HL-60 (cell line): Measurements from ENCODE around the gene DHRSX.

Source experiments
- DNase-seq, 2 experiments: peaks; one replicate each; pipeline ENCODE4 v3.0.0-alpha.2; 2010 to 2020; ENCODE audit warnings: low read depth in 1 of 2, low spot score in 1 of 2
- H3K27ac ChIP-seq: fragments of 250-450 bp; sonication (Bioruptor Pico); replicated peaks from 2 replicates; pipeline ENCODE4 v1.5.1; 2020; ENCODE audit warnings: mild to moderate bottlenecking, moderate library complexity
- H3K27me3 ChIP-seq: fragments of 250-450 bp; sonication (Bioruptor Pico); 2 replicates; pipeline ENCODE4 v1.5.1; 2021; ENCODE audit warnings: mild to moderate bottlenecking, moderate library complexity; ENCODE audit not compliant: insufficient read depth, poor library complexity, severe bottlenecking
- H3K4me3 ChIP-seq: replicated peaks from 2 replicates; pipeline ENCODE4 v1.5.1; 2011; ENCODE audit warnings: mild to moderate bottlenecking, control low read depth, low read length; ENCODE audit not compliant: insufficient read depth
- GABPA ChIP-seq: IDR thresholded peaks from 2 replicates; pipeline ENCODE4 v1.6.1; 2012; ENCODE audit warnings: low read depth
- POLR2AphosphoS5 ChIP-seq: IDR thresholded peaks from 2 replicates; pipeline ENCODE4 v1.6.1; 2012; ENCODE audit warnings: low read depth
- REST ChIP-seq: IDR thresholded peaks from 2 replicates; pipeline ENCODE4 v1.6.1; 2012; ENCODE audit warnings: low read depth; ENCODE audit not compliant: insufficient replicate concordance
- SPI1 ChIP-seq: IDR thresholded peaks from 2 replicates; pipeline ENCODE4 v1.6.1; 2012; ENCODE audit warnings: low read depth, mild to moderate bottlenecking, borderline replicate concordance
- long read RNA-seq: library from polyadenylated mRNA; unstranded; transcript quantifications from one replicate; pipeline ENCODE4 v2.0.0, GENCODE V29; 2020
- TF ChIP-seq, protein P1 (sequence below): IDR thresholded peaks from one replicate; pipeline ENCODE4 v1.5.1; 2011; ENCODE audit warnings: low read length, control low read depth, inconsistent platforms; ENCODE audit not compliant: insufficient read depth

The DHRSX gene
- long read RNA-seq, transcript DHRSX-201 (7 exons, 2,571 nt): major isoform, 14 of 31 reads
- long read RNA-seq, partial matches to known transcripts: 0 of 31 reads
- long read RNA-seq, other reads (novel, unspliced or antisense): 17 of 31 reads

GRCh38 chrX:2500803-2501558 lies at the start of gene DHRSX, which contains the start of gene ZBED1:
Gene DHRSX, minus strand, starts transcription at chrX:2500976. Its CDS starts 51 bp downstream, at chrX:2500925.
Gene ZBED1, minus strand, starts transcription at chrX:2500976. Its CDS starts 10,257 bp downstream, at chrX:2490719.
- DNase-seq: peak; percentile 13 to 15
- no peaks in the 10 kb centered on the region for H3K27me3 ChIP-seq

GRCh38 chrX:2549876-2550275 lies 49.1 kb upstream of the DHRSX start:
- Histone ChIP-seq H3K27ac (no peak overlapping the region), H3K27me3 (no peaks in the 10 kb centered on the region), H3K4me3 (no peak overlapping the region)
- DNase-seq: no peak
- TF ChIP-seq, protein P1, sequence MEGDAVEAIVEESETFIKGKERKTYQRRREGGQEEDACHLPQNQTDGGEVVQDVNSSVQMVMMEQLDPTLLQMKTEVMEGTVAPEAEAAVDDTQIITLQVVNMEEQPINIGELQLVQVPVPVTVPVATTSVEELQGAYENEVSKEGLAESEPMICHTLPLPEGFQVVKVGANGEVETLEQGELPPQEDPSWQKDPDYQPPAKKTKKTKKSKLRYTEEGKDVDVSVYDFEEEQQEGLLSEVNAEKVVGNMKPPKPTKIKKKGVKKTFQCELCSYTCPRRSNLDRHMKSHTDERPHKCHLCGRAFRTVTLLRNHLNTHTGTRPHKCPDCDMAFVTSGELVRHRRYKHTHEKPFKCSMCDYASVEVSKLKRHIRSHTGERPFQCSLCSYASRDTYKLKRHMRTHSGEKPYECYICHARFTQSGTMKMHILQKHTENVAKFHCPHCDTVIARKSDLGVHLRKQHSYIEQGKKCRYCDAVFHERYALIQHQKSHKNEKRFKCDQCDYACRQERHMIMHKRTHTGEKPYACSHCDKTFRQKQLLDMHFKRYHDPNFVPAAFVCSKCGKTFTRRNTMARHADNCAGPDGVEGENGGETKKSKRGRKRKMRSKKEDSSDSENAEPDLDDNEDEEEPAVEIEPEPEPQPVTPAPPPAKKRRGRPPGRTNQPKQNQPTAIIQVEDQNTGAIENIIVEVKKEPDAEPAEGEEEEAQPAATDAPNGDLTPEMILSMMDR: no peak
- TF ChIP-seq POLR2AphosphoS5: no peak
- no peak for TF ChIP-seq GABPA
- no peak for TF ChIP-seq SPI1
- TF ChIP-seq REST: no peak

More at GRCh38 chrX:2500803-2501558, at the start of gene DHRSX, which contains the start of gene ZBED1:
- Histone ChIP-seq H3K27ac (peak within 1 kb of the TSS; percentile 72), H3K4me3 (peak within 1 kb of the TSS; percentile 54)
- TF ChIP-seq GABPA (no peak), POLR2AphosphoS5 (no peak), SPI1 (no peak), REST (no peak)
- TF ChIP-seq, protein P1: no peak

DNA sequence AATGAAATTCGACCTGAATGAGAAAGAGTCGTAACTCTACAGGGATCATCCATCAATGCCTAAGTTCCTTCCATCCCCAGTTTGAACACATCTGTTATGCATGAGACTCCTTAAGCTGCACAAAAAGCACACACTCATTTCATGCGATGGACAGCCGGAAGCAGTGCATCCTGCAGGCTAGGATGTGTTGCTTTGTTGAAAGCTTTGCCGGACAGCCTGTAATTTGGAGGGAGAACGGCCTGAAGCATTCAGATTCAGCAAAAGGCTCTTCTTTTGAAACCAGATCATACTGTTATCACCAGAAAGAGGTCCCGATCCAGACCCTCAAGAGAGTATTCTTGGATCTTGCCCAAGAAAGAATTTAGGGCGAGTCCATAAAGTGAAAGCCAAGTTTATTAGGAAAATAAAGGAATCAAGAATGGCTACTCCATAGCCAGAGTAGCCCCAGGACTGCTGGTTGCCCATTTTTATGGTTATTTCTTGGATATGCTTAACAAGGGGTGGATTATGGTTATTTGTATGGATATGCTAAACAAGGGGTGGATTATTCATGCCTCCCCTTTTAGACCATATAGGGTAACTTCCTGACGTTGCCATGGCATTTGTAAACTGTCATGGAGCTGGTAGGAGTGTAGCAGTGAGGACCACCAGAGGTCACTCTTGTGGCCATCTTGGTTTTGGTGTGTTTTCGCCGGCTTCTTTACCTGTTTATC lies 48.1 kb upstream of the DHRSX start:
- DNase-seq: no peak
- H3K27ac ChIP-seq: no peak overlapping the region
- H3K4me3 ChIP-seq: no peak overlapping the region
- H3K27me3 ChIP-seq: no peaks in the 10 kb centered on the region
- TF ChIP-seq, protein P1: no peak
- no peak for TF ChIP-seq POLR2AphosphoS5
- no peak for TF ChIP-seq REST
